ENCODE measurements around the gene GFI1. TPM values are rescaled to one million over a fixed set of nuclear protein-coding genes. Genes with fewer than 3 reads are reported as not detected.

Gene GFI1
- total RNA-seq, 1 experiment from 2014 or later: not detected

DNA sequence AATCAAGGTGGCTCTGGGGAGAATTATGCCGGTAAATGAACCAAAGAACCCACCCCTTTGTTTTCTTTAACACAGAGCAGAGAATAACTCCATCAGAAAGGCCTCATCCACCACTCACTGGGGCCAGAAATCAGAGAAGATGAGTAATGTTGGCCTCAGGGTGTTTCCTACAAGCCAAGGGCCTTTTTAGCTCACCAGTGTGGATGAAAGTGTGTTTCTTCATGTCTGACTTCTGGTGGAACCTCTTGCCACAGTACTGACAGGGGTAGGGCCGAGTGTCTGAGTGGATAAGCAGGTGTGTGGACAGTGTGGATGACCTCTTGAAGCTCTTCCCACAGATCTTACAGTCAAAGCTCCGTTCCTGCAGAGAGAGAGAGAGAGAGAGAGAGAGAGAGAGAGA lies 8.3 kb downstream of the GFI1 start:
- no peaks in the 10 kb centered on the region for H3K36me3 Mint-ChIP-seq (ENCODE audit: insufficient read depth, unreplicated experiment)
- no peak overlapping the region for H3K27ac Mint-ChIP-seq (ENCODE audit: low read depth, unreplicated experiment)
- ChIA-PET POLR2A (no interaction called here), CTCF (no interaction called here)
- DNase-seq (ENCODE audit: unreplicated experiment): peak; percentile 33
- TF ChIP-seq, protein P1, sequence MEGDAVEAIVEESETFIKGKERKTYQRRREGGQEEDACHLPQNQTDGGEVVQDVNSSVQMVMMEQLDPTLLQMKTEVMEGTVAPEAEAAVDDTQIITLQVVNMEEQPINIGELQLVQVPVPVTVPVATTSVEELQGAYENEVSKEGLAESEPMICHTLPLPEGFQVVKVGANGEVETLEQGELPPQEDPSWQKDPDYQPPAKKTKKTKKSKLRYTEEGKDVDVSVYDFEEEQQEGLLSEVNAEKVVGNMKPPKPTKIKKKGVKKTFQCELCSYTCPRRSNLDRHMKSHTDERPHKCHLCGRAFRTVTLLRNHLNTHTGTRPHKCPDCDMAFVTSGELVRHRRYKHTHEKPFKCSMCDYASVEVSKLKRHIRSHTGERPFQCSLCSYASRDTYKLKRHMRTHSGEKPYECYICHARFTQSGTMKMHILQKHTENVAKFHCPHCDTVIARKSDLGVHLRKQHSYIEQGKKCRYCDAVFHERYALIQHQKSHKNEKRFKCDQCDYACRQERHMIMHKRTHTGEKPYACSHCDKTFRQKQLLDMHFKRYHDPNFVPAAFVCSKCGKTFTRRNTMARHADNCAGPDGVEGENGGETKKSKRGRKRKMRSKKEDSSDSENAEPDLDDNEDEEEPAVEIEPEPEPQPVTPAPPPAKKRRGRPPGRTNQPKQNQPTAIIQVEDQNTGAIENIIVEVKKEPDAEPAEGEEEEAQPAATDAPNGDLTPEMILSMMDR (IDR thresholded peaks at IDR 0.05; ENCODE audit: unreplicated experiment): no peak
- no peak overlapping the region for H3K4me3 Mint-ChIP-seq (ENCODE audit: unreplicated experiment)
- H3K27me3 Mint-ChIP-seq (ENCODE audit: insufficient read depth, unreplicated experiment): peaks cover 1% of the 10 kb centered on the region
- no peaks in the 10 kb centered on the region for H3K9me3 Mint-ChIP-seq (ENCODE audit: unreplicated experiment)
- no TSS peak for BruUV-seq (replicated peaks)
- peaks cover 5% of the 10 kb centered on the region for H3K4me1 Mint-ChIP-seq (ENCODE audit: insufficient read depth, unreplicated experiment)
- intact Hi-C loops (cut with micrococcal nuclease): no loop called here

DNA sequence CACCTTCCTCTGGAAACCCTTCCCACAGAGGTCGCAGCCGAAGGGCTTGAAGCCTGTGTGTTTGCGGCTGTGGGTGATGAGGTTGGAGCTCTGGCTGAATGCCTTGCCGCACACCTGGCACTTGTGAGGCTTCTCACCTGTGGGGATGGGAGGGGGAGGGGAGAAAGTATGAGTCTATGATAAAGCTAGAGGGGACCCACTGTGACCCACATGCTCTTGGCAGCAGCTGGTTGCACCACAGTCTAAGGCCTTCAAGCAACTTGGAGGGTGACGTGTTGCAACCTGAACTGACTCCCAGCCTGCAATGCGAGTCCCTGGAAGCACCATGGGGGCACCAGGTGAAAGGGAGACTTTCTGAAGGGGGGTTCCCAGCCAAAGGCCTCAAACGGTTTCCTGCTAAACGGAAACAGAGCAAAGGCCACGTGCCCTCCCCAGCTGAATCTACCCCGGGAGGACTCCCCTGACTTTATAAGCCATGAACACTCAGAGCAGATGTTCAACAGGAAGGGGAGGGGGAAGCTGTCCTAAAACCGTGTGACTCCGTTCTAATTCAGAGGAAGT lies 10.6 kb downstream of the GFI1 start:
- TF ChIP-seq, protein P1 (IDR thresholded peaks at IDR 0.05; ENCODE audit: unreplicated experiment): no peak

DNA sequence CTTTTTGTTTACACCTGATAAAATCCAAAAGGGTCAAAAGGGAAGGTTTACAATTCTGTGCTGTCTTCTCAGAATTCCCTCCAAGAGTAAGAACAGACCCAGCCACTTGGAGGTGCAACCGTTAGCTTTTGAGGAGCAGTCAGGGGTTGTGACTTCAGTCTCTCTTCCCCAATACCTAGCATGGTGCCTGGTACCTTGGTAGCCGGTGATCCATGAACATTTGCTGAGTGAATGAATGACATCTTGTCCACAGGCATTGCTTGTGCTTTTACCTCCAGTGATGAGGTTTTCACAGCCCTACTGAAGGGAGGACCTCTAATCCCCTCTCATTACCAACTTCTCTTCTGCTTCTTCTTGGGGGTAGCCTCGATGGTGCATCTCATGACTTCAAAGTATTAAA lies 11.7 kb downstream of the GFI1 start:
- CTCF ChIA-PET: no interaction called here
- no TSS peak for BruUV-seq (replicated peaks)

More for the DNA sequence above, 10.6 kb downstream of the GFI1 start:
- ChIA-PET POLR2A (no interaction called here), CTCF (interaction anchor here (0.7 kb wide), 1 partner anchor 162 kb away, joined by 3 read pairs; no protein-coding TSS in a partner anchor)
- no peak for DNase-seq (ENCODE audit: unreplicated experiment)
- intact Hi-C loops (cut with micrococcal nuclease): no loop called here
- Mint-ChIP-seq H3K4me3 (ENCODE audit: unreplicated experiment) (no peak overlapping the region), H3K36me3 (ENCODE audit: insufficient read depth, unreplicated experiment) (no peaks in the 10 kb centered on the region), H3K27ac (ENCODE audit: low read depth, unreplicated experiment) (no peak overlapping the region), H3K27me3 (ENCODE audit: insufficient read depth, unreplicated experiment) (no peaks in the 10 kb centered on the region), H3K9me3 (ENCODE audit: unreplicated experiment) (no peaks in the 10 kb centered on the region), H3K4me1 (ENCODE audit: insufficient read depth, unreplicated experiment) (peaks cover 5% of the 10 kb centered on the region)
- BruUV-seq (replicated peaks): no TSS peak

DNA sequence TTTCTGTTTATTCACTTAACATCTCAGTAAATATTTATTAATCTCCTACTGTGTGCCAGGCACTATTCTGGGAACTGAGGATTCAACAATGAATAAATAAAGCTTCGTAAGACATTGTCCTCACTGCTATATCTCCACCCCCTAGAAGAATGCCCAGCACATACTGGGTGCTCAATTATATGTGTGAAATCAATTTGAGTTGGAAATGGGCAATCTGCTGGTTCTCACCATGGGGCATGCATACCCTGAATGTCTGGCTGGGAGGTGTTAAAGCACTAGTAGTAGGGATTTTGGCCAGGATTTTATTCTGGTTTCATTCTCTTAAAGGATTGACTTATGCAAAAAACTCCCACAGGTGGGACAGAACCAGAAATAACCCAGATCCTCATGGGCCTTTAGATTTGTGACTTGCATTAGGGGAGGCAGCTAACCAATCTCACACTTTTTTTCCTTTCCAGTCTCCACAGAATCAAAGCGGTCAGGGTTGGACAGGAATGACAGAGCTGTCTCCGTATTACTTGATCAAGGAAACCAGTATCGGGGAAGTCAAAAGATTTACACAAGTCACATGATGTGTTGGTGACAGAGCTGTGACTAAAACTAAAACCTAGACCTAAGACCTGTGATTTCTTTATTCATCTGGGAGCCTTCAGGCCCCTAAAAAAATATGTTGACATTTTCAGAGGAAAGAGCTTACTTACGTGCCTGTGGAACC lies 12.8 kb downstream of the GFI1 start:
- DNase-seq (ENCODE audit: unreplicated experiment): no peak
- Mint-ChIP-seq H3K36me3 (ENCODE audit: insufficient read depth, unreplicated experiment) (no peaks in the 10 kb centered on the region), H3K4me3 (ENCODE audit: unreplicated experiment) (no peak overlapping the region), H3K4me1 (ENCODE audit: insufficient read depth, unreplicated experiment) (peaks cover 5% of the 10 kb centered on the region), H3K27me3 (ENCODE audit: insufficient read depth, unreplicated experiment) (no peaks in the 10 kb centered on the region), H3K27ac (ENCODE audit: low read depth, unreplicated experiment) (no peak overlapping the region), H3K9me3 (ENCODE audit: unreplicated experiment) (no peaks in the 10 kb centered on the region)
- CTCF ChIA-PET: no interaction called here
- POLR2A ChIA-PET: no interaction called here
- no TSS peak for BruUV-seq (replicated peaks)
- TF ChIP-seq, protein P1 (IDR thresholded peaks at IDR 0.05; ENCODE audit: unreplicated experiment): no peak
- intact Hi-C loops (cut with micrococcal nuclease): no loop called here

More for the DNA sequence above, 11.7 kb downstream of the GFI1 start:
- TF ChIP-seq, protein P1 (IDR thresholded peaks at IDR 0.05; ENCODE audit: unreplicated experiment): no peak
- no peaks in the 10 kb centered on the region for H3K27me3 Mint-ChIP-seq (ENCODE audit: insufficient read depth, unreplicated experiment)
- H3K4me3 Mint-ChIP-seq (ENCODE audit: unreplicated experiment): no peak overlapping the region
- H3K4me1 Mint-ChIP-seq (ENCODE audit: insufficient read depth, unreplicated experiment): peaks cover 5% of the 10 kb centered on the region
- no peak overlapping the region for H3K27ac Mint-ChIP-seq (ENCODE audit: low read depth, unreplicated experiment)
- H3K9me3 Mint-ChIP-seq (ENCODE audit: unreplicated experiment): no peaks in the 10 kb centered on the region
- POLR2A ChIA-PET: no interaction called here
- intact Hi-C loops (cut with micrococcal nuclease): no loop called here
- DNase-seq (ENCODE audit: unreplicated experiment): no peak
- no peaks in the 10 kb centered on the region for H3K36me3 Mint-ChIP-seq (ENCODE audit: insufficient read depth, unreplicated experiment)
